HG03095 (cell line): Measurements from ENCODE around the gene TUSC2.

ENCODE experiments used
- ATAC-seq: cut with Tn5 transposase; IDR thresholded peaks from one replicate; pipeline ENCODE4 v1.9.1; 2021; ENCODE audit warnings: moderate library complexity; ENCODE audit not compliant: unreplicated experiment

TUSC2 gene

GRCh38 chr3:50354850-50355249 lies 26.8 kb upstream of the TUSC2 start:
- no peak for ATAC-seq

GRCh38 chr3:50354186-50354764 lies 26.3 kb upstream of the TUSC2 start:
- ATAC-seq = no peak

GRCh38 chr3:50353245-50354004 lies 25.4 kb upstream of the TUSC2 start:
- no peak for ATAC-seq

DNA sequence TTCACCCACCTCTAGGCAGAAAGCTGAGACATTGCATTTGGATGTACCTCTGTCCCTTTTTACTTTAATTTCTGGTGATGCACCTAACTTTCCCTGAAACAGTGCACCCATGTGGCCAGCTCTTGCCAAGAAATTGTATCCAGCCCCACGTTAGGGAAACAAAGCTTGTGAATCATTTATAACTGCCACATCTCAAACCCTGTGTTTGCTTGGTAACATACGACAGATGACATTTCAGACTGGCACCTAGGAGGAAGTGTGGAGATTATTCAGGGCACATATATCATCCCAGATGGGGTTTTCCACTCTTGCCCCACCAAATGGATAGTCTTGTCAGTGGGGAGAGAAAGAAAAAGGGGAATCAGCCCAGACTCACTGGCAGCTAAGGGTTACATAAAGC lies 24.8 kb upstream of the TUSC2 start:
- ATAC-seq = no peak

GRCh38 chr3:50351323-50351697 lies 23.3 kb upstream of the TUSC2 start:
- no peak for ATAC-seq

- peak; percentile 76 for ATAC-seq
Measured at GRCh38 chr3:50350527-50351322, 22.7 kb upstream of the TUSC2 start, which contains the start of the genes CYB561D2 and NPRL2. Gene CYB561D2 (plus strand): TSS chr3:50350862. CDS start chr3:50351434, 572 bp downstream. Gene NPRL2 (minus strand): TSS chr3:50350775. CDS start chr3:50350652, 123 bp downstream.

- no peak for ATAC-seq
Measured at GRCh38 chr3:50350213-50350526, 22.1 kb upstream of the TUSC2 start.

DNA sequence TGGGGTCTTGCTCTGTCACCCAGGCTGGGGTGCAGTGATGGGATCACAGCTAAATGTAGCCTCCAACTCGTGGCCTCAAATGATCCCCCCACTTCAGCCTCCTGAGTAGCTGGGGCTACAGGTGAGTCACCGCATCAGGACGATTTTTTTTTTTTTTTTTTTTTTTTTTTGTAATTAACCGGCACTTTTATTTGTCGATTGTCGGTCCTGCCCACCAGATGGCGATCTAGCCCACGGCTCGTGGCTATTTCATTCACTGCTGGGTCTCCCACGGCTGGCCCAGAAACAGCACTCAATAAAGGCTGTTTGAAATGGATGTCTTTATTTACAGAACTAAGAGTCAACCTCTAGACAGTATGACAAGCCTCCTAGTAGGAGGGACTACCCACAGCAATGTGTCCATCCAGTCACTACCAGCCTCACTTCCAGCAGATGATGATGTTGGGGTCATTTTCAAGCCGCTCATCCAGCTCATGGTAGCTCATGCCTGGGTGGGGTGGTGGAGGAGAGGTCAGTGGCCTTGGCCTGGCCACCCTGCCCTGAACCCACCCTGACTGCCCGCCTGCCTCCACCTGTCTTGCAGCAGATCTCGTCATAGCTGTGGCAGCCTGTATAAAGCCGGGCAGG lies 19.3 kb upstream of the TUSC2 start:
- ATAC-seq = no peak

DNA sequence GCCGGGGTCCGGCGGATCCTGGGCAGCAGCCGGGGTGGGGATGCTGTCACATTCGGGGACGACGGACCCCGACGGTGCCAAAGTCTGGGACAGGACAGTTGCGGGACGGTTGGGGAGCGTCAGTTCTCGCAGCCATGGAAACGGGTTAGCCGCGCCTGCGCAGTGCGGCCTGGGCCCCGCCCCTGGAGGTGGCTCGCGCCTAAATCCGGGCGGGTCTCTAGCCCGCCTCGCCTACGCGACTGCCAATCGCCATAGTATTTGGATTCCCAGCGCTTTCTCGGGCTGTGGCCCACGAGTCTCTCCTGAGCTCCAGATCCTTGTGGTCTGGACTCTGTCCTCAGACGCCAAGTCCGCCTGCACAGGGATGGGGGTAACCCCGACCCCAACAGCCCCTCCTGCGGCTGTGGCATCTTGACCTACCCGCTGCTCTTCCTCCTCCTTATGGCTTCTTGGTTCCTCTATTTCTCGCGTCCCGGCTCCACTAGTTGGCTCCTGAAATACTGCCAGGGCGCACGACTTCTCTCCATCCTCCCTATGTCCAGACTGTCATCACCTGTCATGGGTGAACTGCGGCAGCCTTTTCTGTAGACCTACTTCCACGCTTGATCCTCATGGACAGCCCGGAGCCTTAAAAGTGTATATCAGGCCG lies 17.7 kb upstream of the TUSC2 start, which contains the start of gene ZMYND10:
ZMYND10 (minus strand) TSS at position 147 of the 649 bp plus-strand sequence. CDS start 153 bp downstream, outside the sequence.
- ATAC-seq = no peak

DNA sequence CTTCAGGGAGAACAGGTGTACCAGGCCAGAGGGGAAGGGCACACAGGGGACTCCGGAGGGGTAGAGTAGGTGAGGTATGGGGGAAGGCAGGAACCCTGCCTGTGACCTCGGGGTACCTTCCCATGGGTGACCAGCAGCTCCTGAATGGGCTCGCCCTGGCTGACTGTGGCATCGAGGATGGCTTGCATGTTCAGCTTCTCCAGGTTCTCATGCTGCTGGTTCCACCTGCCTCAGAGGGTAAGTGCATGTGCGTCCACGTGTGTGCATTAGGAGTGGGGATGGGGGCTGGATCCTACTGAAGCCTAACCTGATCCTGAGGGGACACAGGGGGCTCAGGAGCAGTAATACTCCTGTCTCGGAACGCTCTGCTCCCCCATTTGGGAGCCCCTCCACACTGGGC lies 17.0 kb upstream of the TUSC2 start:
- ATAC-seq = no peak

DNA sequence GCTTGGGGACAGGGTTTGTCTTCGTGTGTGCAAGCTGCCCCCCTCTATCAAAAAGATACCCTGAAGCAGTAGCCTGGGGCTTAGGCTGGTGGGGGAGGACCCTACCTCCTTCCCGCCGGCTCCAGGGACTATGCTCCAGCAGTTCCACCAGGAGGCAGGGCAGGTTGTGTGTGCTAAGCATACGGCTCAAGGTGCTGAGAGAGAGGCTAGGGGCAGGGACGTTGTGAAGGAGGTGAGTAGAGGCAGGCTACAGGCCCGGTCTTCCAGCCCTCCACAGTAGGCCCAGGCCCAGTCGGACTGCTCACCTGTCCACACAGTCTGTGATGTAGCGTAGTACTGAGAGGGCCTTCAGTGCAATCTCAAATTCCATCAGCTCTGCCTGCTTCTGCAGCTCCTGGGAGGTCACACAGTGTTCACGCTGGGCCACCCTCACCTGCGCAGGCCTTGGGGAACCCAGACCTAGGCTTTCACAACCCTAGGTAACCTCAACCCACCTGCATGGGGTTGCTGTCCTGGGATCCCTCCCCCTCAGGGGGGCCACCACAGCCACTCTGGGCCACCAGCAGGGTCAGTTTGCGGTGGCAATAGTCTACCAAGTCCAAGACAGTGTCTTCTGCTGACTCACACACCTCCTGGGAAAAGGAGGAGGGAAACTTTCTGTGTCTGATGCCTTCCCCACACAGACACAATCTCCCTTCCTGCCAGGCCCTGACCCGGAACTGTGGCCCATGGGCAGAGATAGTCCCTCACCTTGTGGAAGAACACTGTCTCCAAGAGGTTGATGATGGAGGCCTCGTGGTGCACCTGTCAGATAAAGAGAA lies 15.0 kb upstream of the TUSC2 start:
- ATAC-seq = no peak

DNA sequence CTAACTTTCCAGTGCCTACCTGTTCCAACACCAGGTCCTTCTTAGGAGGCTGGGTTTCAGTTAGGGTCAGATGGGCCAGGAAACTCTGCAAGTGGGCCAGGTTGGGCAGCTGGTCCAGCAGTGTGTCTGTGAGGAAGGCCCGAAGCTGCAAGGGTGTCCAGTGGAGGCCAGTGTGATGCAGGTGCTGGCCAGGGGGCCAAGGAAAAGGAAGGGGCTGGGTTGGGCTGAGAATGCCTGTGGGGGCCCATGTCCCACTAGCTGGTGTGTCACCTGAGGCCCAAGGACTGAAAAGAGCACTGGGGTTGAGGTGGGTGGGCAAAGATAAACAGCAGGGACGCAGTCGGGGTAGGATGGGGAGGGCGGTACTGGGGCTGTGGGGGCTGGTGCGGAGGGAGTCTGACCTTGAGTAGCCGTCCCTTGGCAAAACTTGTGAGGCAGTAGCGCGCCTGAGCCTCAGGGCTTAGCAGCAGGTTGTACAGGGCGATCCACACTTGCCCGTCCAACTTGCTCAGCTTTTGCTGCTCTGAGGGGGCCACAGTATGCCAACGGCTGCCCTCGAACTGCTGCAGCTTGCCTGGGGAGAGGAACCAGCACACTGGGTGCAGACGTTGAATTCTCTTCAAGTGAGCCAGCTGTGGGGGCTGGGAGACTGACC lies 14.1 kb upstream of the TUSC2 start:
- no peak for ATAC-seq

GRCh38 chr3:50341537-50341936 lies 13.5 kb upstream of the TUSC2 start:
- ATAC-seq = no peak

DNA sequence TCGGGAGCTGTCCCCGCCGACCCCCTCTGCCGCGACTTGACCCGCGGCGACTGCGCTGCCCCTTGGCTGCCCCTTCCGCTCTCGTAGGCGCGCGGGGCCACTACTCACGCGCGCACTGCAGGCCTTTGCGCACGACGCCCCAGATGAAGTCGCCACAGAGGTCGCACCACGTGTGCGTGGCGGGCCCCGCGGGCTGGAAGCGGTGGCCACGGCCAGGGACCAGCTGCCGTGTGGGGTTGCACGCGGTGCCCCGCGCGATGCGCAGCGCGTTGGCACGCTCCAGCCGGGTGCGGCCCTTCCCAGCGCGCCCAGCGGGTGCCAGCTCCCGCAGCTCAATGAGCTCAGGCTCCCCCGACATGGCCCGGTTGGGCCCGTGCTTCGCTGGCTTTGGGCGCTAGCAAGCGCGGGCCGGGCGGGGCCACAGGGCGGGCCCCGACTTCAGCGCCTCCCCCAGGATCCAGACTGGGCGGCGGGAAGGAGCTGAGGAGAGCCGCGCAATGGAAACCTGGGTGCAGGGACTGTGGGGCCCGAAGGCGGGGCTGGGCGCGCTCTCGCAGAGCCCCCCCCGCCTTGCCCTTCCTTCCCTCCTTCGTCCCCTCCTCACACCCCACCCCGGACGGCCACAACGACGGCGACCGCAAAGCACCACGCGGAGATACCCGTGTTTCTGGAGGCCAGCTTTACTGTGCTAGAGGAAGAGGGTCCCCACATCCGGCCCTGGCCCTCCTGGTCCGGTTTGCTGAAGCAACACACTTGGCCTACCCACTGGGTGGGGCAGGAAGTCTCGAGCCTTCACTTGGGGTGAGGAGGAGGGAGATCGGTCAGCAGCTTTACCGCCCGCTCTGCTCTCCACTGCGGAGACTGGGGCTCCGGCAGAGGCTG lies 12.7 kb upstream of the TUSC2 start, which contains the start of gene RASSF1:
RASSF1 (minus strand) TSS at position 389 of the 882 bp plus-strand sequence; CDS start at position 358, 31 bp downstream.
- ATAC-seq = peak; percentile 19

DNA sequence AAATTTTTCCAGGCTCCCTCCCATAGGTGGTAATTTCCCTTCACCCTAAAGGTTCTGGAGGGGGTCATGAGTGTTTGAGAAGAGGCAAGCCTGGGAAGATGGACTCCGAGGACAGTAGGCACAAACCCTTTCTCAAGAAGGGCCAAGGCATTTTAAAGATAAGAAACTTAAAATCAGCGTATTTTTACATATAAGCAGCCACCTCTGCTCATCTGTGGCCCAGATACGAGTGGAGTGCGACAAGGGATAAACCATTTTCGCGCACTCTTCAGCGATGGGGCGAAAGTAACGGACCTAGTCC lies 12.1 kb upstream of the TUSC2 start:
- ATAC-seq = no peak

DNA sequence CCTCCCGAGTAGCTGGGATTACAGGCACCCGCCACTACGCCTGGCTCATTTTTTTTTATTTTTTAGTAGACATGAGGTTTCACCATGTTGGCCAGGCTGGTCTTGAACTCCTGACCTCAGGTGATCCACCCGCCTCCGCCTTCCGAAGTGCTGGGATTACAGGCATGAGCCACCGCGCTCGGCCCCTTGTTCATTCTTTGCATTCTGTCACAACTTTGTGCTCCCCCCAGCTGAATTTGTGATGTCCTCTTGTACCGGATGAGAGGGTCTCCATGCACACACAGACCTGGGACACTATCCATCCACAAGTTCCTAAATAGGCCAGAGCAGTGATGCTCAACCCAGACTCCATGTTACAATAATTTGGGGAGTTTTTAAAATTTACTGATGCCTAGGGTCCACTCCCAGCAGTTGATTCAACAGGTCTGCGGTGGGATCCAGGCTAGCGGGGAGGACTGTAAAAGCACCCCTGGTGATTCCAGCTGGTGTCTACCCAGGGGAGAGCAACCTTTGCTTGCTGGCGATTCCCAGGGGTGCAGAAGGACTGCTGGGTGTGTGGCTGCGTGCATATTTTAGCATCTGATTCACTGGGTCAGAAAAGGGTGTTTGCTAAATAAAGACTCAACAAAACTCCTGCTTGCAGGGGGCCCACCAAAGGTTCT lies 11.6 kb upstream of the TUSC2 start:
- no peak for ATAC-seq

- ATAC-seq = no peak
Measured at GRCh38 chr3:50338965-50339364, 10.9 kb upstream of the TUSC2 start.
